A549 (cell line): ENCODE data around the gene BATF.

Experiments used
- CTCF ChIP-seq: fragments of >200 bp; sonication (Bioruptor Twin); formaldehyde crosslinking; IDR thresholded peaks from 3 replicates; pipeline ENCODE4 v1.5.1; 2016
- EHMT2 ChIP-seq: fragments of 200-600 bp; sonication (generic); IDR thresholded peaks from 2 replicates; pipeline ENCODE4 v1.6.1; 2016; ENCODE audit warnings: antibody characterized with exemption, low read depth, mild to moderate bottlenecking, moderate library complexity
- MAX ChIP-seq: IDR thresholded peaks from 2 replicates; pipeline ENCODE4 v1.6.1; 2012
- MYC ChIP-seq: IDR thresholded peaks from 2 replicates; pipeline ENCODE4 v1.6.1; 2012; ENCODE audit warnings: mild to moderate bottlenecking, inconsistent platforms, low read length, improper control_type of control experiment, borderline replicate concordance
- PBX3 ChIP-seq: IDR thresholded peaks from 2 replicates; pipeline ENCODE4 v1.6.1; 2012
- PHF8 ChIP-seq: fragments of 200-600 bp; sonication (generic); IDR thresholded peaks from 2 replicates; pipeline ENCODE4 v1.6.1; 2016; ENCODE audit warnings: low read depth, mild to moderate bottlenecking, antibody characterized with exemption, moderate library complexity, borderline replicate concordance
- POLR2A ChIP-seq: IDR thresholded peaks from 2 replicates; pipeline ENCODE4 v1.6.1; 2012; ENCODE audit warnings: mild to moderate bottlenecking, low read length
- REST ChIP-seq: fragments of 200-600 bp; sonication (generic); IDR thresholded peaks from 2 replicates; pipeline ENCODE4 v1.6.1; 2016; ENCODE audit warnings: antibody characterized with exemption, mild to moderate bottlenecking, moderate library complexity
- TFCP2L1 ChIP-seq: fragments of 250-450 bp; sonication (Bioruptor Pico); IDR thresholded peaks from 2 replicates; pipeline ENCODE4 v1.5.0; 2021; ENCODE audit warnings: mild to moderate bottlenecking
- ZC3H11A ChIP-seq: fragments of 450-650 bp; IDR thresholded peaks from 2 replicates; pipeline ENCODE4 v1.6.1; 2014; ENCODE audit warnings: antibody characterized with exemption, mild to moderate bottlenecking

- TF ChIP-seq REST (no peak), CTCF (peak; percentile 86), POLR2A (no peak), TFCP2L1 (CRISPR knock-in tag) (no peak), PBX3 (no peak), MYC (no peak), EHMT2 (no peak), ZC3H11A (no peak), PHF8 (no peak), MAX (no peak)
Observed at GRCh38 chr14:75577729-75578101, 55.4 kb downstream of the BATF start.
